Activated T-cell treated with anti-CD3 and anti-CD28 coated beads for 1 hour (primary cell): Measurements from ENCODE around the gene ENTPD3.
"Not testable (repeated sequence)": the region's sequence is repeated elsewhere in the genome, so short reads cannot be mapped to it uniquely, and the experiment has no call there.

Source experiments
- DNase-seq: peaks from one replicate; pipeline ENCODE4 v3.0.0-alpha.2; 2020; ENCODE audit warnings: low read depth

ENTPD3 gene

GRCh38 chr3:40460481-40460880 lies 73.5 kb downstream of the ENTPD3 start:
- DNase-seq = not testable (repeated sequence)

DNA sequence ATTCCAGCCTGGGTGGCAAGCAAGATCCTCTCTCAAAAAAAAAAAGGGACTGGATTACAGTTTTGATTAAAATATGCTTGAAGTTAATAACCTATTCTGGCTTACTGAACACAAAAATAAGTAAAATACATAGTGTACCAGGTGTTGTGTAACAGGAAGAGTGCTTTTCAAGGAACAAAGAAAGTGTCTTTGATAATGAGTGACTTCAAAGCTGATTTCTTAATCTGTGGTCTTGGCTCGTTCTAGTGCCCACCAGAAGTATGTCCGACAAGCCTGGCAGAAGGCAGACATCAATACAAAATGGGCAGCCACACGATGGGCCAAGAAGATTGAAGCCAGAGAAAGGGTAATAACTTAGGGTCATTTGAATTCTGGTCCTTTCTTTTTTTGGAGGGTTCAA lies 74.2 kb downstream of the ENTPD3 start:
- DNase-seq = no peak

GRCh38 chr3:40462838-40463237 lies 75.9 kb downstream of the ENTPD3 start:
- DNase-seq = not testable (repeated sequence)

DNA sequence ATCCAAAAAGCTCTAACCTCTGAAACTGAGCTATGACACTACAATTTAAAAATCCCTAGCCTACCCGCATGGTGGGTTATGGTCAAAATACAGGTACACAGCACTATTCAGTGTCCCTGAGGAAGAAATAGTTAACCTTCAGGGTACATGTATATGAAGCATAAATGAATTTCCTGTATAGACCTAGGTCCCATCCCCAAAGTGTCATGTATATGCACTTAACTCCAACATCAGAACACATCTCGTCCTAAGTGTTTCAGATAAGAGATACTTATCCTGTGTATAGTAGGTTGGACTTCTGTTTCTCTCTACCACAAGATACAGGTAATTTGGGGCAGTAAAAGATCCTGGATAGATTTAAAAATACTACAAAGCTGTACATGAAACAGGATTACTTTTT lies 76.6 kb downstream of the ENTPD3 start:
- DNase-seq = no peak

- no peak for DNase-seq
These were observed 77.5 kb downstream of the ENTPD3 start for GRCh38 chr3:40464339-40465110.

DNA sequence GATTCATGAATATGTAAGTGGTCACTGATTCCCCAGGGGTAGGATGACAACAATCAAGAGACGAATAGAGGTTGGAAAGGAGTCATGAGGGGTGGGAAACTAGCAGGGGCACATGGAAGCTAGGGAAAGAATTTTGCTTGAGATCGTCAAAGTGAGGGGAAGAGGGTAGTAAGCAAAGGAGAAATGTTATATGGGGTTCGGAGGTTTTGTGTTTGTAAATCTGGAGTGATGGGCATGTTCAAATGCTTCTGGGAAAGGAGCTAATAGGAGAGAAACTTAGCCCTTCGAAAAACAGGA lies 78.1 kb downstream of the ENTPD3 start:
- DNase-seq = no peak

- no peak for DNase-seq
These were observed 78.5 kb downstream of the ENTPD3 start for GRCh38 chr3:40465456-40465855.

GRCh38 chr3:40468018-40468417 lies 81.0 kb downstream of the ENTPD3 start:
- DNase-seq = no peak

GRCh38 chr3:40470701-40471100 lies 83.7 kb downstream of the ENTPD3 start:
- no peak for DNase-seq

GRCh38 chr3:40476478-40477470 lies 89.8 kb downstream of the ENTPD3 start, which contains the start of gene ZNF619:
ZNF619 (plus strand) TSS chr3:40477122; CDS start chr3:40477980, 858 bp downstream.
- peak; percentile 30 for DNase-seq

- DNase-seq = no peak
These were observed 90.7 kb downstream of the ENTPD3 start for GRCh38 chr3:40477666-40478065.
